ENCODE results near the gene UBA7.

The UBA7 gene

DNA sequence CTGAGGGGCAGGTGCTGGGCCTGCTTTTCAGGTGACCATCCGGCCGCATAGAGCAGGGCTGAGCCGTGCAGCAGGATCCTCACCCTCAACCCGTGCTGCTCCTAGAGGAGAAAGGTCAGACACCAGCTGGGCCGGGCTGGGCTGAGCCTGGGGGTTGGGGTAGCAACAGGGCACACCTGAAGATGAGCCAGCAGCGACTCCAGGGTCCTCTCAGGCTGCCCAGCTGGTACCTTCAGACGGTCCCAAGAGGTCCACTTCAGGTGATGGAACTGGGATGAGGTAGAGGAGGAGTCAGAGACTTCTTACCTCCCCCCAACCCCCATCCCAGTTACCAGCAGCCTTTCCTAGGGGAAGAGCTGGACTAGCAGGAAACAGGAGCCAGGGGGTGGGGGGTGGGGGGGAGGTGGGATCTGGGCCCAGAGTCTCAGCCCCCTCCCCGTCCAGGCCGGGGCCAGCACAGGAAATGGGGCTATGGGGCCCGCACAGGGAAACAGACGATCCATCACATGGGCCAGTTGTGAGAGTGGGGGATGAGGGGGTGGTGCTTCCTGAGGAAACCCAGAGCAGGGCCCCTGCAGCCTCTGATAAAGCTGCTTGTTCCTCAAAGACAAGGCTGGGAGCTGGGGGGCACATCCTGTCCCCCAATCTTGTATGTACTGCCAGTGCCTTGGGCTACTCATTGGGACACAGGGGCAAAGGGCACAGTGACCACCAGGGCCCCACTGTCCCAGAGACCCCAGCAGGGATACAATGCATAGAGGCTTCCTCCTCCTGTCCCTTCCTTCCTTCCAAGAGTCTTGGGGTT lies 7.7 kb downstream of the UBA7 start:
- no peak for FAIRE-seq

DNA sequence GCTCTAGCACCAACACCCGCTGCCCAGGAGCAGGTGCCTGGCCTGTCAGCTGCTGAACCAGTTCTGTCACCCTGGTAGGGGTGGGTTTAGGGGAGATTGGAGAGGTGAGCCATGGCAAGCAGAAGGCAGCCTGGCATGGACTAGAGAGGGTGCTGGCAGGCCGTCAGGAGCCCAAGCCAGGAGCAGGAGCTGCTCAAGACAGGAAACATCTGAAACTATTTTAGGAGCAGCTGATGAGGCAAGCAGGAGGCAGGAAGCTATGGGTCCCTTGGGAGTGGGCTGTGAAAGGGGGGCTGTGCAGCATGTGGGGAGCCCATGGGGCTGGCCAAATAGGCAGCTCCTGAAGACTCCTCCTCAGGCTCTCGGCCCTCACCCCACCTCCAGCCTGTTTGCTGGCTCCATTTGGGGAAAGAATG lies 8.4 kb downstream of the UBA7 start:
- no peak for FAIRE-seq

DNA sequence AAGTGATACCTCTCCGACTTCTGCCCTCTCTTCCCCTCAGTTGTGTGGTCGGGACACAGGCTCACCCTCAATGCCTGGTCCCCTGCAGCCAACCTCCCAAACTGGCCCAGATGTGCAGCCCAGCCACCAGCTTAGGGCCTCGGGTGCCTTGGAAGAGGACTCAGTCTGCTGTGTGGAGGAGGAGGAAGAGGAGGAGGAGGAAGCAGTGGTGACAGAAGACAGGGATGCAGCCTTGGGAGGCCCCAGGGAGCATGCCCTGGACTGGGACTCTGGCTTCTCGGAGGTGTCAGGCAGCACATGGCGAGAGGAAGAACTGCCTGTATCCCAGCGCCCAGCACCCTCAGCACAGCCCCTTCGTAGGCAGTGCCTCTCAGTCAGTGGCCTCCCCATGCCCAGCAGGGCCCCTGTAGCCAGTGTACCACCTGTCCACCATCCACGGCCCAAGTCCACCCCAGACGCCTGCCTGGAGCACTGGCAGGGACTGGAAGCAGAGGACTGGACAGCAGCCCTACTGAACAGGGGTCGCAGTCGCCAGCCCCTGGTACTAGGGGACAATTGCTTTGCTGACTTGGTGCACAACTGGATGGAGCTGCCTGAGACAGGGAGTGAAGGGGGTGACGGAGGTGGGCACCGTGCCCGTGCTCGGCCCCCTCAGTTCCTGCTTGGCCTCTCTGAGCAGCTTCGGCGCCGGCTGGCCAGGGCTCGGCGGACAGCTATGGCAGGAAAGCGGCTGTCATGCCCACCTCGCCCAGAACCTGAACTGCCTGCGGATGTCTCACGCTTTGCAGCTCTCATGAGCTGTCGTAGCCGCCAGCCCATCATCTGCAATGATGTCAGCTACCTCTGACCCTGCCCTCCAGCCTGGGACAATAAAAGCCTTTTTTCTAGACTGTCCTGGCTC lies 9.4 kb downstream of the UBA7 start:
- FAIRE-seq, result no peak

DNA sequence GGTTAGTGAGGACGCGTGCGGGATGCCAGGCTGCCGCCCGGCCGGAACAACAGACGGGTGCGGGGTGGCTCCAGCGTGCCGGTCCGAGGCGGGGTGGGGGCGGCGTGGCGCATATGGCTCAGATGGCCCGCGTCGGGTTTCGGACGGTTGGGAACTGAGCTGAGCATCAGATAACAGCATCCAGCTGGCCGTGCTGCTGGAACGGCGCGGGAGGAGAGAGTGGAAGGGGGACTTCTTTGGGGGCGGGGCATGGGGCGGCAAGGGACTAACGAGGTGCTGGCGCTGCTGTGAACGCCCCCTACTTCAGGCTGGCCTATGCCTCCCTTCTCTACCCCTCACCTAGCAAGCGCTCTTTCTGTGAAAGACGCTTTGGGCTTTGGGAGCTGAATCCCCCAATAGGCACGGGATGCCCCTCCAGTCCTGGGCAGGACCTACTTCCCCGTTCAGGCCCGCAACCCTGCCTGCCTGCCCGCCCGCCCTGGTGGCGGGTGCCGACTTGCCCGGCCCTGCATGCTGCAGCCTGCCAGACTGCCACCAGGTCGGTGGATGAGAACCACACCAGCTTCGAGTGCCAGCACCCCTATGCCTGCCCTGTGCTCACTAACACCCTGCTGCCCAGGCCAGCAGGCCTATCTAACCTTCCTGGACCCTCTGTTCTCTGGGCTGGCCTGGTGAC lies 10.2 kb downstream of the UBA7 start:
- no peak for FAIRE-seq

DNA sequence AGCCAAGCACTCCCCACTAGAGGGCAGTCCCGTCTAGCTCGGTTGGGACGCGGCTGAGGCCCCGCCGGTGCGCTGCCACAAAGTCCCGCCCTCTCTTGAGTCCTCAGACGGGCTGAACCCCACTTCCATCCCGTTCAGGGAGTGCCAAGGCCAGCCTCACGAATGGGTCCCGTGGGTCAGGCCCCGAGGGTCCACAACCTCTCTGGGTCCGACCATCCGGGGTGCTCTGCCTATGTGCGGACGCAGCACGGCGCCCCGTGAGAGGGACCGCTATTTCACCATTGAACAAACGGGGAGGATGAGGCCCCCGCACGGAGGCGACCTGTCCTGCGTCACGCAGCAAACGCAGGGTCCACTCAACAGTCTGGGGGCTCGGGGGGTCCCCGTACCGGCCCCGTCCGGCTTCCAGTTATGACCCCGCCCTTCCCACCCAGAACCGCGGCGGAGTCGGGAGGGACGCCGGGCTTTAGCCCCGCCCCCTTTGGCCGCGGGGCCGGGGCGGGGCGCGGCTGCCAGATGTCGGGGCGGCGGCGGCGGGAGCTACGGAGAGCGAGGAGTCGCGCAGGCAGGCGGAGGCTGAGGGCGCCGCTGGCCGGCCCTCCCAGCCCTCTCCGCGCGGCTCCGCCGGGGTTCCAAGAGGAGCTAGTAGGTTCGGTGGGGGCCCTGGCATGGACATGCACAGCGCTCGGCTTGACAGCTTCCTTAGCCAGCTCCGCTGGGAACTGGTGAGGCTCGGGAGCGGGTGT lies 10.9 kb downstream of the UBA7 start, which contains the start of gene INKA1:
Gene INKA1 (plus strand): TSS at position 543 of the 746 bp plus-strand sequence. CDS start 132 bp downstream, at position 675.
- FAIRE-seq, result no peak

DNA sequence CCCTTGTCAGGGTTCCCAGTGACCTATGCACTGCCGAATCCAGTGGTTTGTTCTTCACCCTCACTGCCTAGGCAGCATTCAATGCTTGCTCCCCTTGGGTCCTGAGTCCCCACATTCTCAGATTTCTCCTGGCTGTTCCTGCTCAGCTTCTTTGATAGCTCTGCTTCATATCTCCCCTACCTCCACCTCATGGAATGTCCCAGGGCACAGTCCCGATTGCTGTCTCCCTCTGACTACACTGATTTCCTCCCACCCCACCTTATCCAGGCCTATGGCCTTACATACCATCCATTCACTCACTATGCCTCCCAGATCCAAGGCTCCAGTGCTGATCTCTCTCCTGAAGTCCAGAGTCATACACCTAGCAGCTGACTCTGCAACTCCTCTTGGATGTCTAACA lies 12.6 kb downstream of the UBA7 start:
- no peak for FAIRE-seq

DNA sequence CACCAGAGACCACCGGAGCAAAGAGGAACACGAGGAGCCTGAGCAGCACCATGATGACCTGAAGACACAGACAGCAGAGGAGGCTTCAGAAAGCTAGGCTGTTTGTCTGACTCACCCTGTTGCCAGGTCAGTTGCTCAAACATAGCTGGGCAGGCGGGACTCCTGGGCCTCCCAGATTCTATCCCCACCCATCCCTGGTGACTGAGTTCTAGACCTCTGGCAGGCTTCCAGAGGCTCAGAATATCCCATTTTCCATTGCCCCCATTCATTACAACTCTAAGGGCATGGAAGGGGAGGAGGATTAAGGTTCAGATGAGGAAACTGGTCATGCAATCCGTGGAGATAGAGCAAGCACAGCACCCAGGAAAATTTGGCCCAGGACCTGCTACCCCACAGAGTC lies 14.0 kb downstream of the UBA7 start, which contains the start of gene CDHR4:
Gene CDHR4 (minus strand): TSS at position 113 of the 400 bp plus-strand sequence. CDS start 61 bp downstream, at position 52.
- no peak for FAIRE-seq

DNA sequence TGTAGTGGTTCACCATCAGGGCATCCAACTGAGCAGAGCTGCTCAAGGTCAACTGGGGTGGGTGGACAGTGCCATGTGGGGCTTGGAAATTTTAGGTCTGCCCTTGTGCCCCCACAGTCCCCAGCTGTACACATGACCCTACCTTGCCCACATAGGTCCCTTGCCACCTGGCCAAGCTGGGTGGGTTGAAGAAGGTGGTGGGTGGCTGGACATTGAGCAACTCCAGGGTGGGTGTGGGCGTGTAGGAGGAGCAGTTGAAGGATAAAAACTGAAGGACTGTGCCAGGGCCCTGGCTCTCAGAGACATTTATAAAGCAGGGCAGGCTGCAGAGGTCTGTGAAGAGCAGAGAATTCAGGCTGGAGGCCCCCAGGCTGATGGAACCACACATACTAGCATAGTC lies 14.6 kb downstream of the UBA7 start:
- FAIRE-seq, result no peak

DNA sequence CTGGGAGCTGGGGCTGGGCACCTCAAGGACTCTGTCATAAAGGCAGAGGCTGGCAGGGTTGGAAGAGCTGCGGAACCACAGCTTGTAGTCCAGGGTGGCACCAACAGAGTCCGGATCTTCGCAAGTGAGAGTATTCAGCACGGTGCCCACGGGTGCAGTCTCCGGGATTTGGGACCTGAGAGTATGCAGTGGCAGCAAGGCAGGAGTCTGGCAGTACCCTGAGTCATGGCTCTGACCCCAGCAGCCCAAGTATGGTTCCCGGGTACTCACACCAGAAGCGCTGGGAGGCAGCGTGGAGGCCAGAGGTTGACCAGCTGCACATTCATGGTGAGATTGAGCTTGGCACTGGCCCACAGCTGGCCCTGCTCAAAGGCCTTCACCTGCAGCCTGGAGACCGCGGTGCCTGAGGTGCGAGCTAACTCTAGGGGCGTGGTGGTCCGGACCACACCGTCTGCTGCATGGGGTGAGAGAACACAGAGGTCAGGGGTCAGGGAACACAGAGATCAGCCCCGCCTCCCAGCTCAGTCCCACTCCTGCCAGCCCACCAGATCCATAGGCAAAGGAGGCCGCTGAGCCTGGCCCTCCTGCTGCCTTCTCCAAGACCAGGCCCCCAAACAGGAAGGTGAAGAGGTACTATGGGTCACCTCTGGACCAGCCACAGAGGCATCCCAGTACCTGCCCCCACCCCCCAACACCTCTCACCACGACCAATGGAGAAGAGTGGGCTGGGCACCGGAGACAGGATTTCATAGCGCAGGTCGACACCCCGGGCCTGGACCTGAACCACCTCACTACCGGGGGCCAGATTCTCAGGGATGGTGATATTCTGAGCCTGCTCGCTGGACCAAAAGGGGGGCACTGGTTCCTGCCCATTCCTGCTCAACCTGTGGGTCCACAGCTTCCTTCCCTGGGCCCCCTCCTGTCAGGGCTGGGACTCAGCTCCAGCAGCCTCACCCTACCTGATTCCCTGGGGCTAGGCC lies 18.5 kb downstream of the UBA7 start:
- FAIRE-seq, result no peak

DNA sequence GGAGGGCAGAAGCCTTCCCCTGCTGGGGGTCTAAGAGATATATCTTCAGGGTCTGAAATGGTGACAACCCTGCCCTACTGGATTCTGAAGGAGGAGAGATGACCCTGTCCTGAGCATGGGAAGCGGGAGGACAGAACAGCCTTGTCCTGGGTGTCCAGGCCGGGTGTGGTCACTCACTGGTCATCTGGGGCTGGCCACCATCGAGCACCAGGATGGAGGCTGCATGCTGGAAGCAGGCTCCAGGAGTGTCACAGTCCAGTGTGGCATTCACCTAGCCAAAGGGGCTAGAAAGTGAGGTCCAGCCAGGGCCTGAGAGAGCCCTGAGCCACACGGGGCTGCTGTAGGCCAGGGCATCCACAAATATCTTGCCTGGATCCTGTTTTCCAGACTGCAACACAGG lies 19.3 kb downstream of the UBA7 start:
- no peak for FAIRE-seq

DNA sequence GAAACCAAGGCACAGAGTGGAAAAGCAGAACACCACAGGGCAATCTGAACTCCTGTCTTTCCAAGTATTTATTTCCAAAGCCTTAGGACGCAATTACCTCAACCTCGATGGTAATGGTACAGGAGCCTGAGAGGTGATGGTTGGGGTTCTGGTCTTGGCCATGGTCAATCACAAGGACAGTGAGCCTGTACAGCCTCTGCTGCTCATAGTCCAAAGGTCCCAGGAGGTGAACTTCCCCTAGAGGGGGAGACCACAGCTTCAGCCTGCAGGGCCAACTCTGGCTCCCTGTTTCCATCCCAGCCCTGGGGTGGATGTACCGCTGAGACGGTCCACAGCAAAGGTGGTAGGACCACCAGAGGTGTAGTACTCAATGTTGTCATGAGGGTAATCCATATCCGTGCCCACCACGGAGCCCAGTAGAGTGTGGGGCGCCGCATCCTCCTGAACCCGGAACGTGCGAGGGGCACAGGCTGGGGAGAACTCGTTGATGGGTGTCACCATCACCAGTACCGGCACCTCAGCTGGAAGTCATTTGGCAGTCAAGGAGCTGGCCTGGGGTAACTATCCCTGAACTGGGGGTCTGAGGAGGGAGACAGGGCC lies 20.2 kb downstream of the UBA7 start:
- no peak for FAIRE-seq

DNA sequence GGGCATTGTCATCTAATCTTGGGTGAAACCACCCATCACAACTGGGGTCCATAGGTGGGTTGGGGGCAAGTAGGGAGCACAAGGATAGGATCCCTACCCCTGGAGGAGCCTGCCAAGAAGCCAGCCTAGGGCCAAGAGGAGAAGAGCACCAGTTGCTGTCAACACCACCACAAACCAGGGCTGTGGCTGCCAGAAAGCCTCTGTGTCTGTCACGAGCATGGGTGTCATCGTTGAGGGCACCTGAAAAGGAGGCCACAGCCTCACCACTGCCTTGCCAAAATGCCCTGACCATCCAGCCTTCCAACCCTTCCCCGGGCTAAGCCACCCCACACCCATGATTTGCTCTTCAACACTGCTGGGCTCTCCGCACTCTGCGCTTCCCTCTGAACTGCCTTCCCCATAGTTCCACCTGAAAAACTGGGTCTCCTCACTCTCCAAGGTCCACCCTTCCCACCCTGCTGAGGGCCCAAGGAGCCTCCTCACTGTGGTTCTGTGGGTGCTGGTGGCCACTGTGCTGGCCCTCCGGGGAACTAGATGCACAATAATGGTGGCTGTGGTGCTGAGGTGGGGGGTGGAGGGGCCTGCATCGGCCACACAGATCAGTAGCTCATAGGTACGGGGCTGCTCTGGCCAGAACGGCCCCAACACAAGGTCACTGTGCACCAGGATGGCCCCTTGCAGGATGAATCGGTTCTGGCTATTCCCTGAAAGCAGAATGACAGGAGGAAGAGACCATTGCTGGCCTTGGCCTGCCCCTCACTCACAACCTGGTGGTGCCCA lies 21.2 kb downstream of the UBA7 start:
- no peak for FAIRE-seq

DNA sequence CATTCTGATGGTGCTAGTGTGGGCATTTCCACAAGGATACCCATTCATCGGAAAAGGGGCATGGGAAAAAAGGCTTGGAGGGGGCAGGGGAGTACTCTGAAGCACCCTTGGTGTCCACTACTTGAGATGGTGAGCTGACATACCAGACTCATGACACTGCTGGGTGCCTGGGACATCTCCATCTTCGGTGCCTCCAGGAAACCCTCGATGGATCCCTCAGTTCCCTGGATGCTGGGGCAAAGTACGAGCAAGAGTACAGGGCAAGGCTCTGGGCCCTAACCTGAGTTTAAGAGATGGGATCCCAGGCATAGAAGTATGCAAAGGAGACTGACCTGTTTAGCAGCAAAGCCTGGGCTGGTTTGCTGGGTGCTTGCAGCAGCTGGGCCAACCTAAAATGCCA lies 22.2 kb downstream of the UBA7 start:
- FAIRE-seq, result no peak

DNA sequence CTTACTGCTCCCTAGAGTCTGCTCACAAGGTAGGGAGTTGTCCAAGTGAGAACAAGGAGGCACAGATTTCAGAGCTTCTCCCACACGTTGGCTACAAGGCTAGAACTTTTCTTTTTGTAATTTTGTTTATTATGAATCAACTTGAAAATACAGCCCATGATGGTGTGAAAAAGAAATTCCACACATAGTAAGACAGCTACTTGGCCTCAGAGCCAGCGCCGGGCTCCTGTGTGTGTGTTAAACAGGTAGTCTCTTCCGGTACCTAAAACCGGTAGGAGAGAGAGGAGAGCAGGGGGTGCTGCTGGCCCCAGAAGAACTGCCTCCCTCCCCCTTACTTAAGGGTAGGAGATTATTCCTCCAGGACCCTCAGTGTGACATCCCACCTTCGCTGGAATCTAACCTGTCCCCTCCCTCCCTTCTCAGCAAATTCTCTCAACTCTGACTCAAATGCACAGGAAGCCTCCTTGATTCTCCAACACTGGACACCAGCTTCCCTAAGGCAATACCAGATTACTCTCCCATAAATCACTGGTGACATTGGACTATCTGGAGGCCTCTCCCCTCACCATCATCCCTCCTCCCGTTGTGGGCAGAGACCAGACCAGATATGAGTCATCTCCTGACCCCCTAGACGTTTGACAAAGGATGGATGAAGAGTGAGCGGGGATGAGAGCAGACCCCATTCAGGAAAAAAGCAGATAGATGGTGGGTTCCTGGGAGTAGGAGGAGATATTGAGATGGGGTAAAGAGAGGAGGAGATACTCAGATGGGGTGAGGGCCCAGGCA lies 22.9 kb downstream of the UBA7 start:
- FAIRE-seq, result no peak

DNA sequence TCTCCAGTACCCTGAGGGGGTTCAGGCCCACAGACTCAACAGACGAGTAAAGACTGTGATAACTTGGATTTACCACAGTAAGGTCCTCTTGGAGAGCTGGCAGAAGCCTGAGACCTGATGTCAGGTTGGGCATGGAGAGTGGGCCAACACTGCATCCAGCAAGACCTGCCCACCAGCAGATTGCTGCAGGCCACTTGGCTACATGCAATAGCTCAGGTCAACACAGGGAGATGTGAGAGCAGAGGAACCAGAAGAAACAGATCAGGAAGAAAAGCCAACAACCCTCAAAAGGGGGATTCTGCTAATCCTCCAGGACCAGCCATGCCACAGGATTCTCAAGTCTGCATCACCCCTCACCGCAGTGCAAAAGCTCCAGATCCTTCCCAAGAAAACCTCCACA lies 25.7 kb downstream of the UBA7 start:
- FAIRE-seq, result no peak

DNA sequence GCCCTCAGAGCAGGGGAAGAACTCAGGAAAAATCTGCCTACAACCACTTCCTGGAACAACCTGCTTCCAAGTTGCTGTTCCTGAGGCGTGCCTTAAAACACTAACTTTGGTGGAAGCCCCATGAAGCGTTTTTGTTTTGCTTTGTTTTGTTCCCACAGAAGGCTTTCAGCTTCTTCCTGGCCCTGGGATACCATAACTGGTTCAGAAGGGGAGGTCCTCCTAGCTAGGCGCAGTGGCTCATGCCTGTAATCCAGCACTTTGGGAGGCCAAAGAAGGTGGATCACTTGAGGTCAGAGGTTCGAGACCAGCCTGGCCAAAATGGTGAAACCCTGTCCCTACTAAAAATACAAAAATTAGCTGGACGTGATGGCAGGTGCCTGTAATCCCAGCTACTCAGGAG lies 26.2 kb downstream of the UBA7 start:
- no peak for FAIRE-seq

DNA sequence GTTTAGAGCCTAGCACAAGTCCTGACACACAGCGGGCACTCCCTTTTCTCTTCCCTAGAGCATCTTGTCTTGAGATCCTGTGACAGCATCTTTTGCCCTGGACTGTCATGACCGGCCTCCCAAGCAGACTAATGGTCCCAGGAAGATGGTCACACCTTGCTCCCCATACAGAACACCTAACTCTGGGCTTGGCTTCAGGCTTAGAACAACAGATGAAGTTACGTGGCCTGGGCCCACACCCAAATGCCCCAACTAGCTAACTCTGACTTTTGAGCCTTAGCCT lies 26.6 kb downstream of the UBA7 start:
- FAIRE-seq, result no peak

DNA sequence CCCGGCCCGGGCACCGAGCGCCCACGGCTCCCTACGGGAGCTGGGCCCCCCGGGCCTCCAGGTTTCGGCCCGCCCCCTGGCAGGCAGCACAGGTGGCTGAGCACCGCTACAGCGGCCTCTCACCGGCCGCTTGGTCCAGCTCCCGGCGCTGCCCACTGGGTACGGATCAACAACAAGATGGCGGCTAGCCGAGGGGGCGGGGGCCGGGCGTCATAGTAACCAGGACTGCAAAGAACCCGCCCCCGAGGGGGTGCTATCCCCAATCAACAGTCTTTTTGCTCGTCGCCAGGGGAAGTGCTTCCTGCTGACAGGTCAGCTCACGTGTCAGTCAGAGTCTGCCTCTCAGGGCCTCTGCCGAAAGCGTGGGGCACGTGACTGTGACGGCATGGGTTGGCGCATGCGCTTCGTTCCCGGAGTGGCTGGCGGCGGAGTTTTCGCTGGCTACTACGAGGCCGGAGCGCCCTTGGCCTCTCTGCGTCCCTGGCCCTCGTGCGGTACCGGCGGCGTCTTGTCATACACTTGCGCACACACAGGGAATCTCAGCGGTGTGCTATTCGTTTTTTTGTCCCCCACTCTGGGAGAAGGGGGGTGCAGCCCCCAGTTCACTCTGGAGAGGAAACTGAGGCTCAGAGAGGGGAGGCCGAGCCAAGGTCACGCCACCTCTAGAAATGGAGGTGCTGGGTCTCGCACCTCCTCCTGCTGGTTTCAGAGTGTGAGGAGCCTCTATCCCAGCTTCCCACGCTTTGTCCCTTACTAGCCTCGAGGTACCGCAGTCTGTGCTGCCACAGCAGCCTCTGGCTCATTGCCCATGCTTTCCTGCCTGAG lies 27.2 kb downstream of the UBA7 start, which contains the start of gene IP6K1:
Gene IP6K1 (minus strand): TSS at position 186 of the 825 bp plus-strand sequence. CDS start 38,502 bp downstream, outside the sequence.
- peak; percentile 98 for FAIRE-seq

Measured in A204.1 (cell line).